Skeletal muscle satellite cell (primary cell): ENCODE results near the gene NDUFV1.
"Not testable (repeated sequence)": the region's sequence is repeated elsewhere in the genome, so short reads cannot be mapped to it uniquely, and the experiment has no call there.

Experiments
- H3K27me3 ChIP-seq: 2 replicates; pipeline ENCODE4 v1.7.0; 2013; ENCODE audit warnings: low read length; ENCODE audit not compliant: control insufficient read depth, insufficient read depth
- H3K36me3 ChIP-seq: 2 replicates; pipeline ENCODE4 v1.7.0; 2013; ENCODE audit warnings: mild to moderate bottlenecking, control low read depth, low read length; ENCODE audit not compliant: insufficient read depth
- H3K4me1 ChIP-seq: 2 replicates; pipeline ENCODE4 v1.7.0; 2013; ENCODE audit warnings: low read length; ENCODE audit not compliant: control insufficient read depth, insufficient read depth
- H3K4me2 ChIP-seq: 2 replicates; pipeline ENCODE4 v1.7.0; 2013; ENCODE audit warnings: mild to moderate bottlenecking, low read length
- H3K4me3 ChIP-seq: 2 replicates; pipeline ENCODE4 v1.7.0; 2013; ENCODE audit warnings: low read length
- H3K9ac ChIP-seq: 2 replicates; pipeline ENCODE4 v1.7.0; 2013; ENCODE audit warnings: mild to moderate bottlenecking, low read depth, low read length, moderate library complexity
- H3K9me3 ChIP-seq: replicated peaks from 2 replicates; pipeline ENCODE4 v1.7.0; 2013; ENCODE audit warnings: mild to moderate bottlenecking, control low read depth, low read length

NDUFV1 gene

DNA sequence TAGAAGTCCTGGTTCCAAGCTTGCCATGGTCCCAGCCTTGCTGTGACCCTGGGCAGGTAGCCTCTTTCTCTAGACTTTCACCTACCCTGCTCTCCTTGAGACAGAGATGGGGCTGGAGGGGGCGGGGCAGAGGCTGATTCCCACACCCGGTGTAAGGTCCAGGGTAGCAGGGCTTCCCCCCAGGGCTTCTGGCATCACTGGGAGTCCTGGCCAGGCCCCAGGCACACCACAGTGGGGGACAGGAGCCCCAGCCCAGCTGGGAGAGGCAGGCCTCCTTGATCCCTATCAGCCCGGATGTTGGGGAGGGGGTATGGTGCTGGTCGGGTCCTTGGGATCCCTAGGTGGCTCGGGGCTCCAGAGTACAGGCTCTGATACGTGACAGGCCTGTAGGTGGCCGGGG, 24.7 kb downstream of the NDUFV1 start:
- H3K9ac ChIP-seq, result peak overlapping the region; percentile 84
- H3K9me3 ChIP-seq, result no peaks in the 10 kb centered on the region
- H3K4me3 ChIP-seq, result no peak overlapping the region

GRCh38 chr11:67631853-67632174, 25.1 kb downstream of the NDUFV1 start:
- Histone ChIP-seq H3K36me3 (no peaks in the 10 kb centered on the region), H3K4me1 (peaks cover 12% of the 10 kb centered on the region), H3K4me3 (no peak overlapping the region), H3K9me3 (no peaks in the 10 kb centered on the region), H3K4me2 (no peak overlapping the region), H3K27me3 (peaks cover 6% of the 10 kb centered on the region), H3K9ac (no peak overlapping the region)

More for the DNA sequence above, 24.7 kb downstream of the NDUFV1 start:
- Histone ChIP-seq H3K36me3 (no peaks in the 10 kb centered on the region), H3K27me3 (peaks cover 6% of the 10 kb centered on the region), H3K4me2 (no peak overlapping the region), H3K4me1 (peaks cover 12% of the 10 kb centered on the region)

DNA sequence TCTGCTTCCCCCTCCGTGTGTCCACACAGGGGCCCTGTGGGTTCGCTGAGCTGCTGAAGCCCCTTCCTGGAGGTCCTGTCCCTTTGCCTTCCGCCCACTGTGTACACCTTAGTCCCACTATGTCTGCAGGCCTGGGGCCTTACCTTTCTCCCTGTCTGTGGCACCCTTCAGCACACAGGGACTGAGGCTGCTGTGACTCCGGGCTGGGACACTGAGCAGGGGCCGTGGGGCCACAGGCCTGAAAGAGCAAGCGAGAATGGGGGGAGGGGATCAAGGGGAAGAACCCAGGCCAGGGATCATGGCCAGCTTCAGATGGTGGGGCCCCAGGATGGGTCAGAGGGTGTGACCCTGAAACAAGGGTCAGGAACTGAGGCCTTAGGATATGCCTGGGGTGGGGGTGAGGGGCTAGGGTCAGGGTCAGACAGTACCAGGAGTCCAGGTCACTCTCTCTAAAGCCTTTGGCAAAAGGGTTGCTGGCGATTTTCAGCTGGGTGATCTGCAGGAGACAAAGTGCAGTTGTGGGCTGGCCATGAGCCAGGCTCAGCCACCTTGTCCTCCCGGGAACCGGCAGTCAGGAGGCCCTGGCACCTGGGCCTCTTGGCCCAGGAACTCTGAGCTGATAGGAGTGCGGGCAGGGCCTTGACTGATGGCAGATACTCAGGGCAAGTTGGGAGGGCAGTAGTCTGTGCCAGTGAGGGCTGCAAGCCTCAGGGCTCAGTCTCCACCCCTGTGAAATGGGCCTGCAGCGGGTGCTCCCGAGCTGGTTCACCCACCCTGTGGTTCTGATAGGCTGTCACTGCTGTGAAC, 25.6 kb downstream of the NDUFV1 start:
- Histone ChIP-seq H3K27me3 (peaks cover 6% of the 10 kb centered on the region), H3K4me3 (no peak overlapping the region), H3K4me2 (no peak overlapping the region), H3K36me3 (no peaks in the 10 kb centered on the region), H3K9ac (no peak overlapping the region), H3K9me3 (no peaks in the 10 kb centered on the region), H3K4me1 (peaks cover 12% of the 10 kb centered on the region)

DNA sequence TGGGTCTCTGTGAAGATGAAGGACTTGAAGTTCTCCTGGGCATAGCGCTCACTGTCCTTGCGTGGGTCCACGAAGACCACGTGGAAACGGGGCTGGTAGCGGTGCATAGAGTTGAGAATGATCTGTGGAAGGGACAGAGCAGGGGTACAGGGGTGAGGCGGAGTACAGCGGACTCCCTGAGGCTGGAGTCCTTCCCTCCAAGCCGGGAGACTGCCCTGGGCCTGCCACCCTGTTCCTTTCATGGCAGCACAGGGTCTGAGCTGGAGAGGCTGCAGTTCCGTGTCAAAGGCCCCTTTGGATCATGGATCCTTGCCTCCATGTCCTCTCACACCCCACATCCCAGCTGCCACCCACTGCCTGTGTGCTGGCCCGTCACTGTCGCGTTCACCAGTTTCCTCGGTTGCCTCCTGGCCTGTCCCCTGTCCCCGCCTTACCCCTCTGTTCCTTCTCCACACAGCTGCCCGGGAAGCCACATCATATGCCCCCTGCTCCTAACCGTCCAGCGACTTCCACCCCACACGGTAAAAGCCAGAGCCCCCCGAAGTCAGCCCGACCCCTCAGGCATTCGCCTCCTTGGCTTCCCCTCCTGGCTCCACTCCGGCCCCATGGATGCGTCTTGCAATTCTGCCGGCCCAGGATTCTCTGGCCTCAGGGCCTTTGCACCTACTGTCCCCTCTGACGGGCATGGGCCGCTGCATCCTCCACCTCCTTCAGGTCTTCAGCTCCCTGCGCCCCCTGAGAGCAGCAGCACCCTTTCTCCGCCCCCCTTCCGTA, 26.4 kb downstream of the NDUFV1 start:
- peaks cover 12% of the 10 kb centered on the region for H3K4me1 ChIP-seq
- H3K36me3 ChIP-seq, result no peaks in the 10 kb centered on the region
- no peaks in the 10 kb centered on the region for H3K9me3 ChIP-seq
- H3K27me3 ChIP-seq, result peaks cover 6% of the 10 kb centered on the region
- H3K4me2 ChIP-seq, result no peak overlapping the region
- H3K4me3 ChIP-seq, result no peak overlapping the region
- H3K9ac ChIP-seq, result no peak overlapping the region

DNA sequence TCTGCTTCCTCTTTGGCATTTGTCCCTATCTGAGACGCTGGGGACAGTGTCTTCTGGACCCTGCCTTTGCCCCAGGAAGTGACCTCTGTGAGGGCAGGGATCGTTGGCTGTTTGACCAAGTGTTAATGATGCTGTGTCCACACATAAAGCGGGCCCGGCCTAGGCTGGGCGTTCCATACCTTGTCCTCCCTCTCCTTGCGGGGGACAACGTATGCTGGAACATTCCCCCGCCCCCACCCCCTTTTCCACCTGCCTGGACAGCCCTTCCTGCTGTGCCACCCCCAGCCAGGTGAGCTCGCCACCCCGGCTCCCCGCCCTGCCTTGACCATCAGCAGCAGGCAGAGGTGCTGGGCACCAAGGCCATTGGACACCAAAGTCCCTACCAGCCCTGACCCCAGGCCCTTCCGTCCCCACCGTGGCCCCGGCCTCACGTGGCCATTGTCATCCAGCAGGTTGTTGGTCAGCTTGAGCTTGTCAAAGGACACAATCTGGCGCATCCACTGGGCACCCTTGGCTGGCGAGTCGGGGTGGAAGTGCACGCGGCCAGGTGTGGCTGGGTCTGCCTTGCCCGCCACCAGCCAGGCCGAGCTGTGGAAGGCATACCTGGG, 27.1 kb downstream of the NDUFV1 start:
- Histone ChIP-seq H3K4me3 (no peak overlapping the region), H3K4me2 (no peak overlapping the region), H3K9me3 (no peaks in the 10 kb centered on the region), H3K4me1 (peaks cover 12% of the 10 kb centered on the region), H3K9ac (no peak overlapping the region), H3K27me3 (peaks cover 6% of the 10 kb centered on the region), H3K36me3 (no peaks in the 10 kb centered on the region)

GRCh38 chr11:67634366-67635230, 27.9 kb downstream of the NDUFV1 start:
- Histone ChIP-seq H3K9me3 (no peaks in the 10 kb centered on the region), H3K9ac (no peak overlapping the region), H3K4me3 (no peak overlapping the region), H3K4me1 (peaks cover 9% of the 10 kb centered on the region), H3K27me3 (peaks cover 10% of the 10 kb centered on the region), H3K4me2 (no peak overlapping the region), H3K36me3 (no peaks in the 10 kb centered on the region)

DNA sequence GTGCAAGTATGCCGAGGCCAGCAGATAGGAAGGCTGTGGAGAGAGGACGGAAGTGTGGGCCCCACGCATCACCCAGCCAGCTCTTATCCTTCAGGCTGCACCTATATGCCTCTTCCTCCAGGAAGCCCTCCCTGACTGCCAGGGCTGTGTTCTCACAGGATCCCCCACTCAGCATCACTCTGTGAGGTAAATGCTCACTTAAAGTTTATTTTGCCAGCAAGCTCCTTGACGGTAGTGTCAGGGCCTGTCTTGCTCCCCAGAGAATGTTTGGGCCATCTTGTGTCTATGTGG, 28.4 kb downstream of the NDUFV1 start:
- peaks cover 13% of the 10 kb centered on the region for H3K27me3 ChIP-seq
- no peaks in the 10 kb centered on the region for H3K36me3 ChIP-seq
- H3K9me3 ChIP-seq, result no peaks in the 10 kb centered on the region
- H3K9ac ChIP-seq, result no peak overlapping the region
- H3K4me2 ChIP-seq, result no peak overlapping the region
- peaks cover 8% of the 10 kb centered on the region for H3K4me1 ChIP-seq
- no peak overlapping the region for H3K4me3 ChIP-seq

GRCh38 chr11:67636962-67637361, 30.2 kb downstream of the NDUFV1 start:
- Histone ChIP-seq H3K27me3 (peaks cover 21% of the 10 kb centered on the region), H3K9ac (no peak overlapping the region), H3K36me3 (no peaks in the 10 kb centered on the region), H3K4me1 (no peaks in the 10 kb centered on the region), H3K4me2 (no peak overlapping the region), H3K9me3 (no peaks in the 10 kb centered on the region), H3K4me3 (no peak overlapping the region)

- H3K9ac ChIP-seq, H3K36me3 ChIP-seq, H3K4me3 ChIP-seq, H3K9me3 ChIP-seq, H3K4me1 ChIP-seq, H3K4me2 ChIP-seq: not testable (repeated sequence)
- H3K27me3 ChIP-seq, result peaks cover 21% of the 10 kb centered on the region
Measured at GRCh38 chr11:67637441-67637840, 30.7 kb downstream of the NDUFV1 start.

- Histone ChIP-seq H3K4me3 (no peak overlapping the region), H3K27me3 (peaks cover 21% of the 10 kb centered on the region), H3K9me3 (no peaks in the 10 kb centered on the region), H3K4me2 (no peak overlapping the region), H3K4me1 (no peaks in the 10 kb centered on the region), H3K36me3 (no peaks in the 10 kb centered on the region), H3K9ac (no peak overlapping the region)
Measured at GRCh38 chr11:67638535-67639437, 32.0 kb downstream of the NDUFV1 start.
